Central memory CD4-positive, alpha-beta T cell (primary cell): Measurements from ENCODE around the gene SPTB.
A peak's percentile ranks its signal among the peaks of the same experiment; 100 is the strongest.

ENCODE experiments used
- DNase-seq: peaks from one replicate; pipeline ENCODE4 v3.0.0; 2022

SPTB gene

GRCh38 chr14:64880221-64881121, 764 bp upstream of the SPTB start:
- peak; percentile 39 for DNase-seq

- DNase-seq: no peak
Measured at GRCh38 chr14:64878837-64879634, 671 bp downstream of the SPTB start.

- DNase-seq: no peak
Measured at GRCh38 chr14:64877846-64878245, 1.9 kb downstream of the SPTB start.

- DNase-seq: no peak
Measured at GRCh38 chr14:64875350-64875749, 4.4 kb downstream of the SPTB start.

- no peak for DNase-seq
Measured at GRCh38 chr14:64873506-64874219, 6.0 kb downstream of the SPTB start.

GRCh38 chr14:64871344-64871743, 8.4 kb downstream of the SPTB start:
- no peak for DNase-seq

- DNase-seq: no peak
Measured at GRCh38 chr14:64870160-64870559, 9.5 kb downstream of the SPTB start.

GRCh38 chr14:64868841-64869240, 10.9 kb downstream of the SPTB start:
- no peak for DNase-seq

- no peak for DNase-seq
Measured at GRCh38 chr14:64868379-64868778, 11.3 kb downstream of the SPTB start.

- no peak for DNase-seq
Measured at GRCh38 chr14:64867182-64867581, 12.5 kb downstream of the SPTB start.

- DNase-seq: no peak
Measured at GRCh38 chr14:64865992-64866391, 13.7 kb downstream of the SPTB start.

GRCh38 chr14:64865109-64865508, 14.6 kb downstream of the SPTB start:
- no peak for DNase-seq

- DNase-seq: no peak
Measured at GRCh38 chr14:64864258-64864657, 15.4 kb downstream of the SPTB start.

GRCh38 chr14:64861916-64862315, 17.8 kb downstream of the SPTB start:
- no peak for DNase-seq

- DNase-seq: no peak
Measured at GRCh38 chr14:64860039-64860438, 19.7 kb downstream of the SPTB start.

GRCh38 chr14:64857979-64858744, 21.5 kb downstream of the SPTB start:
- no peak for DNase-seq

GRCh38 chr14:64856529-64857445, 22.9 kb downstream of the SPTB start:
- DNase-seq: no peak

GRCh38 chr14:64855721-64856528, 23.8 kb downstream of the SPTB start:
- no peak for DNase-seq

GRCh38 chr14:64850369-64851137, 29.2 kb downstream of the SPTB start:
- DNase-seq: no peak

GRCh38 chr14:64849940-64850339, 29.8 kb downstream of the SPTB start:
- no peak for DNase-seq
